ENCODE results near the gene VTI1B. TPM values are rescaled to one million over a fixed set of nuclear protein-coding genes. Genes with fewer than 3 reads are reported as not detected.

The VTI1B gene
- total RNA-seq, 1 donor from 2014 or later, result 92.0 TPM

- Histone ChIP-seq H3K36me3 (ENCODE audit: insufficient read depth, low read length) (no peaks in the 10 kb centered on the region), H3K9me3 (ENCODE audit: insufficient read depth, low read depth, low read length) (no peaks in the 10 kb centered on the region), H3K27me3 (ENCODE audit: insufficient read depth, low read length) (no peaks in the 10 kb centered on the region), H3K4me3 (ENCODE audit: insufficient read depth, low read depth, low read length) (no peak overlapping the region), H3K4me2 (ENCODE audit: low read length) (no peak overlapping the region), H3K9ac (ENCODE audit: low read length) (no peak overlapping the region), H3K4me1 (ENCODE audit: insufficient read depth, low read length) (no peaks in the 10 kb centered on the region), H4K20me1 (ENCODE audit: insufficient read depth, low read length) (no peaks in the 10 kb centered on the region), H3K79me2 (ENCODE audit: insufficient read depth, low read length) (no peaks in the 10 kb centered on the region), H2AFZ (ENCODE audit: low read depth, low read length) (no peak overlapping the region), H3K27ac (ENCODE audit: low read depth, low read length) (no peak overlapping the region)
- peaks cover 6% of the 10 kb centered on the region for H3K4me1 Mint-ChIP-seq (ENCODE audit: low read depth, unreplicated experiment)
- H3K27me3 Mint-ChIP-seq (ENCODE audit: low read depth, unreplicated experiment), result no peaks in the 10 kb centered on the region
- TF ChIP-seq EZH2 (IDR thresholded peaks at IDR 0.05; ENCODE audit: insufficient read depth, low read length) (no peak), CTCF (IDR thresholded peaks at IDR 0.05; ENCODE audit: insufficient read depth, low read depth, low read length) (no peak)
- FAIRE-seq, result no peak
- H3K27ac Mint-ChIP-seq (ENCODE audit: unreplicated experiment), result no peak overlapping the region
- H3K4me3 Mint-ChIP-seq (ENCODE audit: unreplicated experiment), result no peak overlapping the region
- peaks cover 3% of the 10 kb centered on the region for H3K36me3 Mint-ChIP-seq (ENCODE audit: low read depth, unreplicated experiment)
- DNase-seq (ENCODE audit: low read depth), result no peak
- H3K9me3 Mint-ChIP-seq (ENCODE audit: unreplicated experiment), result no peaks in the 10 kb centered on the region
These were observed 40.8 kb downstream of the VTI1B start for GRCh38 chr14:67633451-67634147.

GRCh38 chr14:67630938-67631337, 43.5 kb downstream of the VTI1B start:
- H2AFZ ChIP-seq (ENCODE audit: low read depth, low read length), result no peak overlapping the region
- DNase-seq (ENCODE audit: low read depth), result no peak
- no peaks in the 10 kb centered on the region for H3K27me3 ChIP-seq (ENCODE audit: insufficient read depth, low read length)
- H3K79me2 ChIP-seq (ENCODE audit: insufficient read depth, low read length), result no peaks in the 10 kb centered on the region
- no peaks in the 10 kb centered on the region for H3K36me3 ChIP-seq (ENCODE audit: insufficient read depth, low read length)
- H4K20me1 ChIP-seq (ENCODE audit: insufficient read depth, low read length), result no peaks in the 10 kb centered on the region
- Mint-ChIP-seq H3K9me3 (ENCODE audit: unreplicated experiment) (no peaks in the 10 kb centered on the region), H3K4me1 (ENCODE audit: low read depth, unreplicated experiment) (no peaks in the 10 kb centered on the region), H3K4me3 (ENCODE audit: unreplicated experiment) (no peak overlapping the region), H3K27ac (ENCODE audit: unreplicated experiment) (peak overlapping the region; percentile 14), H3K27me3 (ENCODE audit: low read depth, unreplicated experiment) (no peaks in the 10 kb centered on the region), H3K36me3 (ENCODE audit: low read depth, unreplicated experiment) (peaks cover 3% of the 10 kb centered on the region)
- H3K27ac ChIP-seq (ENCODE audit: low read depth, low read length), result no peak overlapping the region
- no peak overlapping the region for H3K4me2 ChIP-seq (ENCODE audit: low read length)
- TF ChIP-seq CTCF (IDR thresholded peaks at IDR 0.05; ENCODE audit: insufficient read depth, low read depth, low read length), result no peak
- TF ChIP-seq EZH2 (IDR thresholded peaks at IDR 0.05; ENCODE audit: insufficient read depth, low read length), result no peak
- no peaks in the 10 kb centered on the region for H3K4me1 ChIP-seq (ENCODE audit: insufficient read depth, low read length)
- FAIRE-seq, result no peak
- no peak overlapping the region for H3K9ac ChIP-seq (ENCODE audit: low read length)
- no peaks in the 10 kb centered on the region for H3K9me3 ChIP-seq (ENCODE audit: insufficient read depth, low read depth, low read length)
- H3K4me3 ChIP-seq (ENCODE audit: insufficient read depth, low read depth, low read length), result no peak overlapping the region

- Mint-ChIP-seq H3K27ac (ENCODE audit: unreplicated experiment) (no peak overlapping the region), H3K36me3 (ENCODE audit: low read depth, unreplicated experiment) (peaks cover 3% of the 10 kb centered on the region), H3K9me3 (ENCODE audit: unreplicated experiment) (no peaks in the 10 kb centered on the region), H3K4me1 (ENCODE audit: low read depth, unreplicated experiment) (no peaks in the 10 kb centered on the region), H3K4me3 (ENCODE audit: unreplicated experiment) (no peak overlapping the region), H3K27me3 (ENCODE audit: low read depth, unreplicated experiment) (no peaks in the 10 kb centered on the region)
- TF ChIP-seq CTCF (IDR thresholded peaks at IDR 0.05; ENCODE audit: insufficient read depth, low read depth, low read length), result no peak
- TF ChIP-seq EZH2 (IDR thresholded peaks at IDR 0.05; ENCODE audit: insufficient read depth, low read length), result no peak
- Histone ChIP-seq H2AFZ (ENCODE audit: low read depth, low read length) (no peak overlapping the region), H4K20me1 (ENCODE audit: insufficient read depth, low read length) (no peaks in the 10 kb centered on the region), H3K9me3 (ENCODE audit: insufficient read depth, low read depth, low read length) (no peaks in the 10 kb centered on the region), H3K4me2 (ENCODE audit: low read length) (no peak overlapping the region), H3K9ac (ENCODE audit: low read length) (no peak overlapping the region), H3K27ac (ENCODE audit: low read depth, low read length) (no peak overlapping the region), H3K36me3 (ENCODE audit: insufficient read depth, low read length) (no peaks in the 10 kb centered on the region), H3K27me3 (ENCODE audit: insufficient read depth, low read length) (no peaks in the 10 kb centered on the region), H3K79me2 (ENCODE audit: insufficient read depth, low read length) (no peaks in the 10 kb centered on the region), H3K4me3 (ENCODE audit: insufficient read depth, low read depth, low read length) (no peak overlapping the region), H3K4me1 (ENCODE audit: insufficient read depth, low read length) (no peaks in the 10 kb centered on the region)
- FAIRE-seq, result no peak
- DNase-seq (ENCODE audit: low read depth), result no peak
These were observed 44.2 kb downstream of the VTI1B start for GRCh38 chr14:67630186-67630585.

Data from astrocyte (in vitro differentiated cells and primary cell).